HL-60/S4 treated with retinoic acid at 250 ng/mL for 4 days and 3 days (cell line): ENCODE results near the gene C10orf90.
"Not testable (repeated sequence)": the region's sequence is repeated elsewhere in the genome, so short reads cannot be mapped to it uniquely, and the experiment has no call there.

Source experiments
- in situ Hi-C: fragments of 300-500 bp; cut with MboI; formaldehyde crosslinking; loops from 2 replicates; pipeline ENCODE4 v1.7.0; 2022; ENCODE audit warnings: low sequenced_read_pairs

Gene C10orf90

DNA sequence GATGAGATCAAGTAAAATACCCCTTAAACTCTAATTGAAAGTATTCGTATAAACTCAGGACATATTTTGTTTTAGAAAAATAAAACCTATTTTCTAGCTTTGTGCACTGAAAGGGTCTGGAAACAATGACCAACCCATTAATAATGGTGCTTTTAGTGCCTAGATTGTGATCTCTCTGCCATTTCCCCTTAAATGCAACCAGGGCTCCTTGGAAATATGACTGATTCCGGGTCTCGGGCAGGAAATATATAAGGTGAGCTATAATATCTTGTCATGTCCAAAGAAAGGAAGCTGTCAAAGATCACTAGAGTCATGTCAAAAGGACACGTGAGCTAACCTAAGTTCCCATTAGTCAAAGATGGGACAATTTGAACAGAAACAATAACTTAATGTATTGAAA lies 269.9 kb downstream of the C10orf90 start:
- in situ Hi-C loops = no loop called here

DNA sequence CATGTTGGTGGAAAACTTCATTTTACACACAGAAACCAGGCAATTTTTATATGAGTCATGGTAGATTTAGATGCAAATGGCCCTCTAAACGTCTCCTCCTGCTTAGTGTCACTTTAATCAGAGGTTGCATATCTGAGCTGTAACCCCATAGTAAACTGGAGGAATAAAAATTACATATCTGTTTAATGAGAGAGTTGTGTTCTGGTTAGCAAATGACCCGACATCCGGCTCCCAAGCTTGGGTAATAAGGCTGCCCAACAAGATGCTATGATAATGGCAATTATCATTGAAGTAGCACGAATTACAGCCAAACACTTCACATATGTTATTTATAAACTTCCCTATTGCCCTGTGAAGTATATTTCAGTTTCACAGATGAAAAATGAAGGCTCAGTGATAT lies 271.6 kb downstream of the C10orf90 start:
- in situ Hi-C loops = no loop called here

GRCh38 chr10:126398383-126398743 lies 272.1 kb downstream of the C10orf90 start:
- in situ Hi-C loops = no loop called here

DNA sequence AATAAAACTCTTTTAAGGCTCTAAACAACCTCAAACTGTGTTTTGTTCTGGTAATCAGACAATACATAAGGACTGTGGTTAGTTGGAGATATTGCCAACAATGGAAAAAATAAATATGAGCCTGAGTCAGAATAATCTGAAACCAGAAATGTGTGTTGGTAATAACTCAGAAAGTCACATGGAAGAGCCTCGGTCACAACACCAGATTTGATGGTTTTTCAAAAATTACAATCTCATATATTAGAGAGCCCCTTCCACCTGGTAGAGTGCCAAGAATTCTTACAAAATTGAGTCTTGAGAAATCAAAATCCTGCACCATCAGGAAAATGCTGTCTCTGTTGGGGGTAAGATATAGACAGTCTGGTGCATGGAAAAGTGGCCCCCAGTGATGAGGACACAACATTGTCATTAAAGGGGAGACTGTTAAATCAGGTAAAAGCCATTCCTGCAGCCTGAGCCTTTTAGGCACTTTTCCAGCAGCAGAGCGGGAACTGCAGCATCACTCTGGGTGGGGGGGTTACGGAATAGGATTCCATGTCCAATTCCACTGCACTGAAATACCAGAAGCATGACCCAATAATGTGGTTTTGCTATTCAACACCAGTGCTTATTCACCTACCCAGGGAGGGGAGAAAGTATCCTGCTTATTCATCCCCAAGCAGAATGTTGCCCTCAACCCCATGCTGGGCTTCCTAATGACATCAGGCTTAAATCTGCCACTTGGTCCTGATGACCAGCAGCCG lies 272.7 kb downstream of the C10orf90 start:
- in situ Hi-C loops = no loop called here

GRCh38 chr10:126397156-126397555 lies 273.3 kb downstream of the C10orf90 start:
- in situ Hi-C loops = no loop called here

DNA sequence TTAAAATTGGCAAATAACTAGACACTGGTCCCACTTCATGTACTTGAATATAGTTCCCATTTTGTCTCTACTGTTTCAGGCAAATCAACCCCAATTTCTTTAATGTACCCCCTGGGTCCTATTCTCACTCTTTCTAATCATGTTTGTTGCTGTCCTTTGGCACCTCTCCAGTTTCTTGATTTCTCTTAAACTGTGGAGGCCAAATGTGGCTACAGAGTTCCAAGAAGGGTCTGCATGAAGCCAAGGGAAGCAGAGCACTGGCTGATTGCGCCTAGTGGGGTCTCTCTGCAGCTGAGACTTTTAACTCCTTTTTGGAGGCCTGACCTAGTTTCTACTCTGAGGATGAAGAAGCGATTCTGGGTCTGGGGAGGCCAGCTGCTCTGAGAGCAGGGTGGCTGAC lies 275.5 kb downstream of the C10orf90 start:
- in situ Hi-C loops = no loop called here

- in situ Hi-C loops = no loop called here
Observed at GRCh38 chr10:126393076-126393475, 277.4 kb downstream of the C10orf90 start.

- in situ Hi-C loops = no loop called here
Observed at GRCh38 chr10:126392469-126392868, 278.0 kb downstream of the C10orf90 start.

DNA sequence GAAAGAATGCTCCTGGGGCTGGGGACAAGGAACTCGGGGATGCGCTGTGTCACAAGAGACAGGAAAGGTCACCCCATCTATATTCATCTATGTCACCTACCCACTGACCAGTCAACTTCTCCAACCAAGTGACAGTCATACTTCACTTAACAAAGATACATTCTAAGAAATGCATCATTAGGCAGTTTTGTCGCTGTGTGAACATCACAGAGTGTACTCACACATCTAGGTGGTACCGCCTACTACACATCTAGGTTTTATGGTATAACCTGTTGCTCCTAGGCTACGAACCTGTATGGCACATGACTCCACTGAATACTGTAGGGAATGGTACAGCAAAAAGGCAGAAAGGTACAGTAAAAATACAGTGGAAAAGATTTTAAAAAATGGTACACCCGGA lies 278.4 kb downstream of the C10orf90 start:
- in situ Hi-C loops = no loop called here

GRCh38 chr10:126391192-126391885 lies 279.2 kb downstream of the C10orf90 start:
- in situ Hi-C loops = no loop called here

- in situ Hi-C loops = no loop called here
Observed at GRCh38 chr10:126390324-126390723, 280.2 kb downstream of the C10orf90 start.

DNA sequence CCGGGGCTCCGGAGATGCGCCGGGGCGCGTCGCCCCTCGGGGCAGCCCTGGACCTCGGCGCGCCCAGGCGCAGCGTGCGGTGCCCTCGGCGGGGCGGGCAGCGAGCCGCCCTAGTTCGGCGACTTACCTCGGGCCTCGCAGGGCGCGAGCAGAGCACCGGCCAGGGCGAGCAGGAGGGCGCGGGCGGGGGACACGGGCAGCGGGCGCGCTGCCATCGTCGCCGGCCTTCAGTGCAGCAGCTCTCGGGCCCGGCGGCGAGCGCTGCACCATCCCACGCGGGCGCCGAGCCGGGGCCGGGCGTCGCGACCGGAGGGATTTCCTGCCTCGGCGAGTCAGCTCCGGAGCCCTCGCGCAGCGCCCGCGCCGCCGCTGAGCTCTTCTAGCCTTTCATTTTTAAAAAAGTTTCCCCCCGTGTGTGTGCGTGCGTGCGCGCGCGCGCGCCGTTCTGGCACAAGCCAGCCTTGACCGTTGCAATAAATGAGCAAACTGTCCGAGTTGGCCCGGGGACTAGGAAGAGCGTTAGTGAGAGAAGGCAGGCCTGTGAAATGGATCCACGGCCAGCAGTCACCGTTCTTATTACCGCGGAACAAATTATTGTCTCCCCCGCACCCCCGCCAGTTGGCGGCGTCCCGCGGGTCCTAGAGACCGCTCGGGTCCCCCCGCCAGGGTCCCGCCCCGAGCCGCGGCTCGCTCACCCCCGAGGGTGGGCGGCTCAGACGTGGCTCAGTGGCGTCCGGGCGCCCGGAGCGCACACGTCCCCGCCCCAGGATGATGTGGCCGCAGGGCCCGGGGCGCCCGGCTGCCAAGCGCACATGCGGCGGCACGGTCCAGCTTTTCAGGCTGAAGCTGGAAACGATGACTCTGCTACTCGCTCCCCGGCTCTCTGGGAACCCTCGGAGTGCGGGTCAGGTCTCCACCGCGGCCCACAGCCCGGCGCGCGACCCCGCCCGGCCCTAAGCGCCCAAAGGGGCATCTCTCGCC lies 282.3 kb downstream of the C10orf90 start, which contains the start of gene ADAM12:
ADAM12 (minus strand) TSS at position 547 of the 981 bp plus-strand sequence; CDS start at position 215, 332 bp downstream.
- in situ Hi-C loops = no loop called here

GRCh38 chr10:126387041-126387921 lies 283.2 kb downstream of the C10orf90 start:
- in situ Hi-C loops = no loop called here

GRCh38 chr10:126384269-126384873 lies 286.1 kb downstream of the C10orf90 start:
- in situ Hi-C loops = no loop called here

GRCh38 chr10:126380352-126381076 lies 290.0 kb downstream of the C10orf90 start:
- in situ Hi-C loops = no loop called here

- in situ Hi-C loops = not testable (repeated sequence)
Observed at GRCh38 chr10:126379166-126379565, 291.3 kb downstream of the C10orf90 start.

DNA sequence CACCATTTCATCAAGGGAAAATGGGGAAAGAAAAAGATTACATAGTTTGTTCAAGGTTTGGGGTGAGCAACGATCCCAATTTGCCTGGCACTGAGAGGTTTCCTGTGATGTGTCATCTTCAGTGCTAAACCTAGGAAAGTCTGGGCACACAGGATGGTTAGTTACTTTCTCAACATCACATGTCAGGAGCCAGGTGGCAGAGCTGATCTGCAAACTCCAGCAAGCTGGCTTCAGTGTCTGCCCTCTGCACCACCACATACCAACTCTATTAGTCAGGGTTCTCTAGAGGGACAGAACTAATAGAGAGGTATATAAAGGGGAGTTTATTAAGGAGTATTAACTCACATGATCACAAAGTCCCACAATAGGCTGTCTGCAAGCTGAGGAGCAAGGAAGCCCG lies 293.5 kb downstream of the C10orf90 start:
- in situ Hi-C loops = no loop called here

DNA sequence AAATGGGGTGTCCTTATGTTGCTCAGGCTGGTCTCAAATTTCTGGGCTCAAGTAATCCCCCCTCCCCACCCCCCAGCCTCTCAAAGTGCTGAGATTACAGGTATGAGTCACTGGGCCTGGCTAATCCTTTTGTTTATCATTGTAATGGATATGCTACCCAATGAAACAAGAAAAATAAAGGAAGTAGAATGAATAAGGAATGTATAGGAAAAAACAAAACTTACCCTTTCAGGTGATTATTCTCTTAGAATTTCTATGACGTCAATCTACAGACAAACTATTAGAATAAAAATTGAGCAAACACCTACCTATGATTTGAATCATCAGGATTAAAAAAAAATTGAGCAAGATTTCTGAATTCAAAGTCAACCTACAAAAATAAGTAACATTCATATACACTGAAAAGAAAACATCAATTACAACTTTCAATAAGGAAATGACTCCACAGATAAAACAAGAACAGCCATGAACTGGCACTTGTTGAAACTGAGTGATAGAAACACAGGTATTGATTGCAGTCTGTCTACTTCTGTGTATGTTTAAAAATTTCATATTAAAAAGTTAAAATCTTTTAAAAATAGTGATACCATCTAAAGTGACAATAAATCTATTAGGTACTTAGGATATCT lies 294.5 kb downstream of the C10orf90 start:
- in situ Hi-C loops = no loop called here

DNA sequence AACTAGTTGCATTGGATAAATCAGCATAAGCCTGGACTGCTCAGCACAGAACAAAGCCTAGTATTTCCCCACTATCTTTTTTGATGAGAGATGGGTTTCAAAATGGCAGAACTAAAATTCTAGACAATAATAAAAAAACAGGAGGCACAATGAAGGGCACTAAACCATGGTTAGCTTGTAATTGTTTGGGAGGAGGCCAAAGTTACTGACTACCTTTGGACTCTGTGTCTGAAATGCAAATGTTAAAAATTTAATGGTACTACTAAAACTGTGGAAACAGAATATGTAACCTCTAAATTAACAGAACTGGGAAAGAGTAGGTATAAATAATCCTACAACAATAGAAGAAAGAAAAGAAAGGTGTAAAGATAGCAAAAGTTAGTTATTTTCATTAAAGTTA lies 295.2 kb downstream of the C10orf90 start:
- in situ Hi-C loops = no loop called here
